Stimulated activated CD8-positive, alpha-beta memory T cell treated with anti-CD3 and anti-CD28 coated beads, Interleukin-7, amount 100 ng/mL, for 4 hours (primary cell): ENCODE results near the gene PREP.

ENCODE experiments used
- DNase-seq, 2 donors: peaks; one replicate each; pipeline ENCODE4 v3.0.0-alpha.2; 2020; ENCODE audit warnings: low read depth in 2 of 2

The PREP gene

DNA sequence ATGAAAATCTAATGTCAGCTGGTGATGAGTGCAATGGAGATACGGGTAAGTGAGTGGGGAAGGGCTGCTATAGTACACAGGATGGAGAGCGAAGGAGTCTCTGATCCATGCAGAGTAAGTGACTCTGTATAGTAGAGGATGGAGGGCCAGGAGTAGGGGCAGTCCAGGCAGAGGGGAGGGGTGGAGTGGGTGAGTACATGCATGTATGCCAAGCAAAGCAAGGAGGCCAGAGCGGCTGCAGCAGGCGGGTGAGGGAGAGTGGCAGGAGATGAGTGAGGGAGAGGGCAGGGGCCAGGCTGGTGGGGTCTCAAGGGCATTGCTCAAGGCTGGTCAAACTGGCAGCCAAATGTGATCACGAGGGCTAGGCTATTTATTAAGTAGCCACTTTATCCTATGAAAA lies 94.0 kb downstream of the PREP start:
- no peak for DNase-seq

DNA sequence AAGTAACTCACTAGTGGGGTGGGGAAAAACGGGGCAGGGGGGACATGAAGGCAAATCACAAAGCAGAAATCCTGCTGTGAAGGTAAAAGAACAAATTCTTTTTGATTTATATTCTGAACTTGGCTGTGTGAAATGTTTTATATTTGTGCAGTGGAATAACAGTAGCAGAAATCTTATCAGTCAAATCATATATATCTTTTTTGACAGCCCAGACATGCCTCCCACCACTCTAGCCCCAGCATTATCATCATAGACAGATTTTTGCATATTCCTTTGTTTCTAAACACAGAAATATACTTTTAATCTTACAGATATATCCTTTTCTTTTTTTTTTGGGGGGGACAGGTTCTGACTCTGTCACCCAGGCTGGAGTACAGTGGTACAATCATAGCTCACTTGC lies 97.4 kb downstream of the PREP start:
- DNase-seq, result no peak

DNA sequence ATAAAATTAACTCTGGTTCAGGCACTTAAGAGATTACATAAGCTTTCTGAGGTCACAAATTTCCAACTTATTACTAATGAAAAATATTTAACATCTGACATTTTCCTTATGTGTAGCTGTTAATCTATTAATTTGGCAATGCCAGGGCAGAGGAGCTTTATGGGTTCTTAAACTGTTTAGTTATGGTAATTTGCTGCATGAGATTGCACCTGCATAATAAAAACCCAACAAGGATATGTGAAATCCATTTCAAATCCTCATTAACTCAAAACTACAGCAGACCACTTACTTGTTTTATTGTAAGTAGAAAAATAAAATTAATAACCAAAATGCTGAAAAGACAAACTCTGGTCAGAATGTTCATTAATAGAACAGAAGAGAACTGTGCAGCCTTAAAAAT lies 98.1 kb downstream of the PREP start:
- no peak for DNase-seq

DNA sequence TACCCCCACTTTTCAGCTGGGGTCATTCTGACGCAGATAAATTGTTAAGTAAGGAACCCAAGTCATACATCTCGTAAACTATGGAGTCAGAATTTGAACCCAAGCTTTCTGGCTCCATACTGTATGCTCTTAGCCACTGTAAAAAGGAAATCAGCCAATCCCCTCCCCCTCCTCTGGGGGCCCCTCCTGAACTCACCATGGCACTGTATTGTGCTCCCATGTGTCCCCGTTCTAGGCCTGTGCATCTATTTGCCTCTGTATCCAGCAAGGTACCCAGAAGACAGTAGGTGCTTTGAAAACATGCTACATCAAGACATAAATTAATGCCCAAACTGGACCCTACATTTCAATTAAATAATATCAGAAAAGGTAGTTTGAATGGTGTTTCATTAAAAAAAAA lies 98.5 kb downstream of the PREP start:
- DNase-seq, result no peak

DNA sequence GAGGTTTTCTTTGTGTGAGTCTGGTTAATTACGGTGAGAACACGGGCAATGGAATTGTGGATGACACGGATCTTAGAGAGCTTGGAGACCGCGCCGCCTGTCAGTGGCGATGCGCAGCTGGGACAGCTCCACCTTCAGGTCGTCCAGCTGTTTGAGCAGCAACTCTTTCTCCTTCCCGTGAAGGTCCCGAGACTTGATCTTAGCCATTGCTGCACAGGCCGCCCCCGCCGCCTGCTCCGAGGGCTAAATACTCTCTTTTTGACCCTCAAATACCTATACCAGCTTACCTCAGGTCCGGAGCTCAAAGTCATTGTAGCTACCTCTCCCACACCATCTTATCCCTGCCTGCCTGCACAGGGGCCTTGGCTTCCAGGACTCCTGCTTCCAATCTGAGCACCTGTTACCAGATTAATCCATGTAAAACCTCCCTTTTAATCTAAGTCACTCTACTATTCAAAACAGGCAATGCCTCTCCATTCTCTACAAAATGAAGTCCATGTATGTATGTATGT lies 100.2 kb downstream of the PREP start:
- no peak for DNase-seq

DNA sequence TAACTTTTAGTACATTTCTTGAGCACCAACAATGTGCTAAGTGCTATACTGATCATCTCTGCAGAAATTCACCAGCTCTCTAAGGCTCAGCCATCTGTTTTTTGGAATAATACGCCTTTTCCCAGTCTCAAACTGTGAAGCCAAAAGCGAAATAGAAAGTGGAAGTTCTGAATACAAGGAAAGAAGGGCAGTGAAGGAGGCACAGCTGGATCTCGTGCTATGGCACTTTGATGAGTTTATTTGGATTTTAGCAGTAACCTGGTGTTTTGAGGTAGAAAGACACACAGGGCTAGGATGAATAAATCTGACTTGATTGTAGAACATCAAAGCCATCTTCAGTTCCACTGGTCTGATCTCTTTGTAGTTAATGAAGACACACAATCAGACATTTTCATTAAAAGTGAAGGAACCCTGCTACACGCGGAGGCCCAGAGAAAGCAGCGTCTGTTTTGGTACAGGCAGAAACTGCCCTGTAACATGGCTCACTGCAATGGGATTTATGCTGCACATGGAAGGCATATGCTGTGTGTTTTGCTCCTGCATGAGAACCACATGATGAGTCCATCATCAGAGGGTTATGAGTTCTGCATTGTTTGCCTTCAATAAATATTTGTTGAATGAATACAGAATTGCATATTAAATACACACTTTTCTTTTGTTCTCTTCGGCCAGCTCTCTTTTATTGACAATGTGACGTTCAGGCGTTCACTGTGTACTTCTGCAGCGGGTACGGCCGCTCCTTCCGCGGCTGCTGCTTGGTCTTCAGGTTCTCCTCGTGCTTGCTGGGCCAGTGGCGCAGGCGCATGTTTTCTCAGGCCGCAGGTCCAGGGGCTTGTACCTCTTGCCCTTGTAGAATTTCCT lies 100.9 kb downstream of the PREP start:
- no peak for DNase-seq

DNA sequence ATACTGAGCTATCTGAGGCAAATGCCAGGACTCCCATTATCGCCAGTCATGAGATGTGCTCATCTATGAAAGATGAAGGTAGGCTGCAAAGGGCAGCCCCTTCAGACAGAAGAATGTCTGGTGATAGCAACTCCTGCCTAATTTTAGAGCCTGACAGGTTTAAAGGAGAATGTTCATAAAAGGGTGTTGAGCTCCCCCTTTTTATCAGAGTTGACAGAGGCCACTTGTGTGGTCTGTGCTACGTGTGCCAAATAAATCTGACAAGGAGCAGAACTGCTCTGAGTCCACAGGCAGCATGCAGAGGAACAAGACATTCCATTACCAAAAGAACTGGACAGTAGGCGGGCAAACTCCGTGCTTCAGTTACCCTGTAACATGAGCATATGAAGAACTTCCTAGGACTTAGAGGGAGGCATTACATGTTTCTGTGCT lies 101.8 kb downstream of the PREP start:
- no peak for DNase-seq

DNA sequence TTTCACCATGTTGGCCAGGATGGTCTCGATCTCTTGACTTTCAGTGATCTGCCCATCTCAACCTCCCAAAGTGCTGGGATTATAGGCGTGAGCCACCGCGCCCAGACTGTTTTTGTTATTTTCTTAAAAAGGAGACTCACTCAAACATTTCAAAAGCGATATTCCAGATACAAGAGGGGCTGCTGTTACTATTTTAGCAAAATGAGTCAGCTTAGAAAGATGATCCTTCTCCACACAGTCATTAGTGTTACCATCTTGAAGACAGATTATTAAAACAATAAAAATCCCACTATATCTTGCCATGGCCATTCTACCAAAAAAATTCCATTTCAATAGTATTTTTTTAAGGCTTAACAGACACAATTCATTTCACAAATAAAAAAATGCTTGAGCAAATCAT lies 102.8 kb downstream of the PREP start:
- DNase-seq, result no peak

DNA sequence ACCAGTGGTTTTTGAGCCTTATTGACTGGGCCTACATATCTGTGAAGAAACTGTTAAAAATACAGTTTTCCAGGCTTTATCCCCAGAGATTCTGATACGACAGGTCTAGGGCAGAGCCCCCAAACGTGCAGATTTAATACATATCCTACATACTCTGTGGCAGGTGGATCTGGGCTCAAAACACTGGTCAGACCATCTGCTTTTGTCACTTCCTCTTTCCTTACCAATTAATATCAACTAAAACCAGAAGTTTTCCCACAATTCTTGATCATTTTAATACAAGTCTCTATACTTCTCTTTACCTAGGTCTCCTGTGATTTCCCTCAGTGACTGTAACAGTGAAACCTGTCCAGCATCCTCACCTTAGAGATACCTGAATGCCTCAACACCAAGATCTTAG lies 108.8 kb downstream of the PREP start:
- no peak for DNase-seq

DNA sequence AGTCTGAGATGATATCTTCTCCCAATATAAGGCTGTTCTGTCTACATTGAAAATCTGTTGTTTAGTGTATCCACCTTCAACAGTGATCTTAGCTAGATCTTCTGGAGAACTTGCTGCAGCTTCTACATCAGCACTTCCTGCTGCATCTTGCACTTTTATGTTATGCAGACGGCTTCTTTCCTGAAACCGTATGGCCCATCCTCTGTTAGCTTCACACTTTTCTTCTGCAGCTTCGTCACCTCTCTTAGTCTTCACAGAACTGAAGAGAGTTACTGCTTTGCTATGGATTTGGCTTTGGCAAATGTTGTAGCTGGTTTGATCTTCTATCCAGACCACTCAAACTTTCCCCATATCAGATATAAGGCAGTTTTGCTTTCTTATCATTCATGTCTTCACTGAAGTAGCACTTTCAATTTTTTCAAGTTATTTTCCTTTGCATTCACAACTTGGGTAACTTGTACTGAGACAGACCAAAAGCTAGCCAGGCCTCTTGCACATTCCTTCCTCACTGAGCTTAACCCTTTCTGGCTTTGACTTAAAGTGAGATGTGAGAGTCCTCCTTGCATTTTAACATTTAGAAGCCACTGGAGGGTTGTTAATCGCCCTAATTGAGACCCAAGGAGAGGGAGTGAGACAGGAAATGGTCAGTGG lies 110.1 kb downstream of the PREP start:
- DNase-seq, result no peak

DNA sequence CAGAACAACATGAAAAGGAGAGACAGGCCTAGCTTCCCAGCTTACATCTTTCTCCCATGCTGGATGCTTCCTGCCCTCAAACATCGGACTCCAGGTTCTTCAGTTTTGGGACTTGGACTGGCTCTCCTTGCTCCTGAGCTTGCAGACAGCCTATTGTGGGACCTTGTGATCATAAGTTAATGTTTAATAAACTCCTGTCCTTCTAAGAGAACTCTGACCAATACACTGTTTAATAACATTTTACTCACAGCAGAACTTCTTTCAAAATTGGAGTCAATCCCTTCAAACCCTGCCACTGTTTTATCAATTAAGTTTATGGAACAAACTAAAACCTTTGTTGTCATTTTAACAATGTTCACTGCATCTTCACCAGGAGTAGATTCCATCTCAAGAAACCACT lies 111.4 kb downstream of the PREP start:
- no peak for DNase-seq

DNA sequence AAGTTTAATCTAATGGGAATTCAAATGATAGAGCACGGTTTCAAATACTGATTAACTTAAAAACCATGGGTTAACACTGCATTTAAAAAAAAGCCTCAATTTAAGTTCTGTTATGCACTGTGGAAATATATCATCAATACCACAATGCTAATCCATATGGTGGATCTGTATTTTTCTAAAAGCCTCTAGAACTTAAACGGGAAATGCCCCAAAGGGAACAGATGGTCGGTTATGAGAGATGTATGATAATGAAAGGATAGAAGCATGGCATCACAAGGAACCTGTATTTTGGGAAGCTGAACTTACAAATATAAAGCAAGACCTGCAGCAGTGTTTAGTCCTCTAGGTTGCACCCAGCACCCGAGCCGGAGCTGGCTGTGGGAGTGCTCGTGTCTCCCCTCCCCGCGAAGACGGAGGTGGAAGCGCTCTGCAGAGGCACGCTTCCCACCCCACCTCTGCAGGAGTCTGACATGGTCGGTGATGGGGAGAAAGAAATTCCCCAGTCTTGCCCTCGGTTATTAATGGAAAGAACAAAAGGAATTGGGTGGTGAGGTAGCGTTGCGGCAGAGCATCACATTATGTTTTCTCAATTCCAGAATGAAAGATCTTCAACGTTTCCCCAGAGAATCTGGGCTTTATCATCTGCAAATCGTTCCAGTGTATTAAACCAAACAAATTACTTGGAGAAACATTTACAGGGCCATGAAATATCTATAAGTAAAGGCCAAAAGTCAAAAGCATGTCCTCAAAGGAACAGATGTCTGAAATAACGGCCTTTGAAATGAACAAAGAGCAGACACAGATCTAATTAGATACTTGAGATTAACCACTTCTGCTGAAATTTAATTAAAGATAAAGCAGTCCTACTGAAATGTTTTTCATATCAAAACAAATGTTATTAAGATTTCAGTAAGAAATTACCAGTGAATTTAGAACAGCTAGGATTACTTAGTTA lies 120.0 kb downstream of the PREP start:
- no peak for DNase-seq

DNA sequence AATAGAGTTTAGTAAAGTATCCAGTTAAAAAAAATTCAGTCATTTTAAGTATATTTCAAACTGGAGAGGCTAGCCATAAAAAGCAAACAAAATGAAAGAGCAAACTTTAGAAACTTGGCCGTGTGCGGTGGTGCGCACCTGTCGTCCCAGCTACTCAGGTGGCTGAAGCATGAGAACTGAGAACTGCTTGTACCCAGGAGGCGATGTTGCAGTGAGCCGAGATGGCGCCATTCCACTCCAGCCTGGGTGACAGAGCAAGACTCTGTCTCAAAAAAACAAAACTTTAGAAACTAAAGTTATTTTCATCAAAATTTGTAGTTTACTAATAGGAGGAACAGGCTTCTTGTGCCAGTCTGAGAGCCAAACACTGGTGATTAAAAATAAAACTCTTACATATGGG lies 122.8 kb downstream of the PREP start:
- DNase-seq, result no peak

DNA sequence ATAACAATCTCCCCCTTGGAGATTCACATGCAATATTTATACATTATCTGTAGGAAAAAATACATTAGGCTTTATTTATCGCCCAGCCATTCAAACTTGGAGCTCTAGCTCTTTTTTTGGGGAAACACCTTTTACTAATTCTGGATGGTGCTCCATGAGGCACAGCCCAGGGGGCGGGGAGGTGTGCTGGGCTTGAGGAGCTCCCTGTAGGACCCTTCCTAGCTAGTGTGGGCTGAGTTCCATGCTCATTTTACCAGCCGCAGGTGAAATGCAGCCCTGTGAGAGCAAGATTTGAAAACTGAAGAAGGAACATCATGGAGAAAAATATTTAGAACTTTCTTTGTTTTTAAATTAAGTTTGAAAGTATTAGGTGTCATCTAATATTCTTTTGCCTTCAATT lies 123.4 kb downstream of the PREP start:
- no peak for DNase-seq

DNA sequence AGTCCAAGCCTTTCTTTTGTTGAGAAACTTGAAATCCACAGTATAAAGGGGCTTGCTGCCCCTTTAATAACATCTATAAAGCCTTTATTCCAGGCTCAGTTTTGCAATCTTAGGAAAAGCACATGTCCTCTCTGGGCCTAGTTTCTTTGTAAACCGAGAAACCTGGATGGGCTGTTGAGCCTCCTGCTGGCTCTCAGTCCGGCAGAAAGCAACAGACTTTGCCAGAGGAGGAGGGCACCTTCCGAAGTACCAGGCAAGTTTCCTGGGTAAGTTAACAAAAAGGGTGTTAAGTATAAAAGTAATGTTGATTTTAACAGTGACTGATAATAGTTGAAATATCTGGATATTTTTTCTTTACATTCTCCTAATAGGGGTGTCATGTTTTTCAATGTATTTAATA lies 124.1 kb downstream of the PREP start:
- DNase-seq, result no peak

DNA sequence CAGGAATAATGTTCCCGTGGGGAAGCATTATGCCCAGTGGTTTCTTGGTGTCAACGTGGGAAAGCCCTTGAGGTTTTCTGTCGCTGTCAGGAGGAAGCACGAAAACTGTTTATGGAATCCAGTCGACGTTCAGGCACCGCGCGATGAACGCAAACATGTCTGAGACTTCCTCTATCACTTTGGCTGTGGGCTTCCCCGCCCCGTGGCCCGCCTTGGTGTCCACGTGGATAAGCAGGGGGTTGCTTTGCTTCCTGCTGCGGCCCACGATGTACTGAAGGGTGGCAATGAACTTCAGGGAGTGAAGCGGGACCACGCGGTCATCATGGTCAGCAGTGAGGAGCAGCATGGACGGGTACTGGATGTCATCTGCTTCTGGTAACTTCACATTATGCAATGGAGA lies 124.8 kb downstream of the PREP start:
- no peak for DNase-seq

DNA sequence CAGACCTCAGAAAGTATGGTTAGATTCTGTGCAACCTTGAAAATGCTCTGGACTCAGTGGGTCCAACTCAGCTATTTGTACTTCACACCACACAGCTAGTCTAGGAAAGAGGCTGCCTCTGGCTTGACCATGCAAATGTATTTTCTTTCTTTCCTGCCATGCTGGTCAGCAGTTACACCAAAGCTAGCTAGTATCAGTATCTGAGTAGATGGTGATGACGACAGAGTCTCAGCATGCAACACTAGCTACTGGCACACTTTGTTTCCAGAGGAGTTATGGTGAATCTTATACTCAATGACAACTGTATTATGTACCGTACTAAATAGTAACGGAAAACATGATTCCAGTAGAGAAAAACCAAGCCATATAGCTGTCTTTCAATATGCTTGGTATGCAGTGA lies 126.5 kb downstream of the PREP start:
- no peak for DNase-seq

DNA sequence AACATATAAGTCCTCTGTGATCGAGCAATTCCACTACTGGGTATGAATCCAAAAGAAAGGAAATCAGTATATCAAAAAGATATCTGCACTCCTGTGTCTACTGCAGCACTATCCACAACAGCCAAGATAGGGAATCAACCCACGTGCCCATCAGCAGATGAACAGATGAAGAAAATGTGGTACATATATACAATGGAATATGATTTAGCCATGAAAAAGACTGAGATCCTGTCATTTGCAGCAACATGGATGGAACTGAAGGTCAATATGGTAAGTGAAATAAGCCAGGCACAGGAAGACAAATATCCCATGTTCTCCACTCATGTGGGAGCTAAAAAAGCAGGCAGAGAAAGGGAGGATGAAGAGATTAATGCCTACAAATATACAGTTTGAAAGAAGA lies 127.3 kb downstream of the PREP start:
- DNase-seq, result no peak

DNA sequence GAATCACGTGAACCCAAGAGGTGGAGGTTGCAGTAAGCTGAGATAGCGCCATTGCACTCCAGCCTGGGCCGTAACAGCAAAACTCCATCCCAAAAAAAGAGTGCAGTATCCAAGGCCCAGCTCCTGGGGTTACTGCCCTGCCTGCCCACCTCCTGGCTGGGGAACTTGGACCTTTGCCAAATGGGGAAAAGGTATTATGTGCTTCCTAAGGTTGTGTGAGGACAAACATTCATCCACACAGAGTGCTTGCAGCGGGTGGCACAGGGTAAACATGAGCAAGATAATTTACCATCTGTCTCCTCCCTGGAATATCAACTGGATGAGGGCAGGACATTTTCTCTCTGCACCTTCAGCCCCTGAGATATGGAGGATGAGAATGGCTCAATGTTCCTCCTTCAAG lies 128.2 kb downstream of the PREP start:
- no peak for DNase-seq

DNA sequence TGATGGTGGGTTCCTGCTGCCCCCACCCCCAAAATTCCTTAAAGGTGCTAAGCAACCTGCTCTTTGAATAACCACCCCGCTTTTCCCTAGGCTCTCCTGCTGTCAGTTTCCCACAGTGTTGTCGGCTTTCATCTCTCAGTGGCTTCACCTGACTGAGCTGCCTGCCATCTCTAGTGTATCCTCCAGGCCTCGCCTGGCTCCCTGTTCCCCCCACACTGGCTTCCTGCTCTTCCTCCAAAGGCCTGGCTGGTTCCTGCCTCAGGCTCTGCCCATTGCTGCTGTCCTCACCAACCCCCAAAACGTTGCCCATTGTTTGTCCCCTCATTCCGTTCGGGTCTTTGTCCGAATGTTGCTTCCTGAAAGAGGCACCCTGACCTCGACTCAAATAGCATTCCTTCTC lies 129.3 kb downstream of the PREP start:
- no peak for DNase-seq

DNA sequence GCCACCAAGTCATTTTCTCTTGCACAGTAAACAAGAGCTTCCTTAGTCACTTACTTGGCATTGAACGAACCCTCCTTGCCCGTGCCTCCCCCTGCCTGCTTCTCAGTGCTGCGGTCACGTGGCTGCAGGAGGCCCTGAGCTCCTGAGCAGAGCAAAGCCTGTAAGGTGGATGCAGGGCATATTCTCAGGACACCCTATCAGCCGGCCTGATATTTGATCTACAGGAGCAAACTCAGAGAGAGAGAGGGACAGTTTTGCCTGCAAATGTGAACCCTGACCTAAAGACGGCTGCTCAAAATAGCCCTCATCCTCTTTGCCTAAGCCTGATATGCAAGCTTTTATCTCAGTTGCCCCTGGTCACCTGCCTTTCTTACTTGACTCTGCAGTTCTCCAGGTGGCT lies 130.1 kb downstream of the PREP start:
- no peak for DNase-seq

DNA sequence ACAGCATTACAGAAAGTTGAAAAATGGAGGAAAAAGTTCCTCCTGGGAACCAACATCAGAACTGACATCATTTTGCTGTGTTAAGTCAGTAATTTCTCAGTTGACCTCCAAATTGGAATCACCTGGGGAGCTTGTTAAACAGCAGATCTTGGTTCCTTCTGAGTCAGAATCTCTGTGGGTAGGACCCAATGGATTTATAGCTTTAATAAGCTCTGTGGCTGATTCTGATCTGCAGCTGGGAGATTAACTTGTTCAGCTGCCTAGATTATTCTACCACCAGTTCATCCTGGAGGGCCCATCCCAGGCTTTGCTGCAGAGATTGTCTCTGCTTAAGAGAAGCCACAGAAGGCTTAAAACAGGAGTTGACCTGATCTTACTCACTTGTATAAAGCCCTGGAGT lies 132.4 kb downstream of the PREP start:
- DNase-seq, result no peak
